Stimulated activated memory B cell treated with anti-CD40 and anti-IgM and Interleukin-4, amounts not matched to agents 10 μg/mL and 1 μg/mL and 100 μg/mL, for 72 hours (primary cell): ENCODE data around the gene ASIC1.
"Not testable (repeated sequence)": the region's sequence is repeated elsewhere in the genome, so short reads cannot be mapped to it uniquely, and the experiment has no call there.

Experiments
- ATAC-seq: fragments of 150-1000 bp; cut with Tn5 transposase; 2 replicates; pipeline ENCODE4 v1.10.0; 2021
- H3K27ac Mint-ChIP-seq: one replicate; pipeline ENCODE4 v1.8.0; 2022; ENCODE audit warnings: mild to moderate bottlenecking, mixed read lengths
- H3K27me3 Mint-ChIP-seq: one replicate; pipeline ENCODE4 v1.8.0; 2022; ENCODE audit warnings: mixed read lengths
- H3K36me3 Mint-ChIP-seq: one replicate; pipeline ENCODE4 v1.8.0; 2022; ENCODE audit warnings: mixed read lengths
- H3K4me1 Mint-ChIP-seq: one replicate; pipeline ENCODE4 v1.8.0; 2022; ENCODE audit warnings: mixed read lengths
- H3K4me3 Mint-ChIP-seq: one replicate; pipeline ENCODE4 v1.8.0; 2022; ENCODE audit warnings: mild to moderate bottlenecking, moderate library complexity, mixed read lengths
- H3K9me3 Mint-ChIP-seq: one replicate; pipeline ENCODE4 v1.8.0; 2022; ENCODE audit warnings: mixed read lengths

The ASIC1 gene

GRCh38 chr12:50030449-50030848 is 26.9 kb upstream of the ASIC1 start:
- H3K4me3 Mint-ChIP-seq, ATAC-seq, H3K36me3 Mint-ChIP-seq, H3K9me3 Mint-ChIP-seq, H3K27me3 Mint-ChIP-seq, H3K27ac Mint-ChIP-seq: not testable (repeated sequence)
- peaks cover 14% of the 10 kb centered on the region for H3K4me1 Mint-ChIP-seq

- peaks cover 8% of the 10 kb centered on the region for H3K4me1 Mint-ChIP-seq
- no peak overlapping the region for H3K4me3 Mint-ChIP-seq
- no peak for ATAC-seq
- H3K27ac Mint-ChIP-seq, result no peak overlapping the region
- no peaks in the 10 kb centered on the region for H3K36me3 Mint-ChIP-seq
- peaks cover 11% of the 10 kb centered on the region for H3K27me3 Mint-ChIP-seq
- H3K9me3 Mint-ChIP-seq, result no peaks in the 10 kb centered on the region
Measured at GRCh38 chr12:50032515-50032853, 24.9 kb upstream of the ASIC1 start.

- H3K27ac Mint-ChIP-seq, result peak overlapping the region; percentile 25
- ATAC-seq, result peak; percentile 55
- H3K4me1 Mint-ChIP-seq, result peaks cover 8% of the 10 kb centered on the region
- peaks cover 11% of the 10 kb centered on the region for H3K27me3 Mint-ChIP-seq
- H3K4me3 Mint-ChIP-seq, result peak overlapping the region; percentile 52
- no peaks in the 10 kb centered on the region for H3K9me3 Mint-ChIP-seq
- no peaks in the 10 kb centered on the region for H3K36me3 Mint-ChIP-seq
Measured at GRCh38 chr12:50032854-50033581, 24.4 kb upstream of the ASIC1 start.

- no peaks in the 10 kb centered on the region for H3K36me3 Mint-ChIP-seq
- no peak overlapping the region for H3K4me3 Mint-ChIP-seq
- ATAC-seq, result no peak
- H3K9me3 Mint-ChIP-seq, result no peaks in the 10 kb centered on the region
- H3K4me1 Mint-ChIP-seq, result peaks cover 2% of the 10 kb centered on the region
- no peak overlapping the region for H3K27ac Mint-ChIP-seq
- peaks cover 11% of the 10 kb centered on the region for H3K27me3 Mint-ChIP-seq
Measured at GRCh38 chr12:50038336-50038735, 19.1 kb upstream of the ASIC1 start.

GRCh38 chr12:50039151-50039835 is 18.1 kb upstream of the ASIC1 start:
- Mint-ChIP-seq H3K27ac (no peak overlapping the region), H3K4me1 (no peaks in the 10 kb centered on the region)

GRCh38 chr12:50040657-50041056 is 16.7 kb upstream of the ASIC1 start:
- Mint-ChIP-seq H3K27ac (no peak overlapping the region), H3K36me3 (no peaks in the 10 kb centered on the region), H3K4me1 (no peaks in the 10 kb centered on the region), H3K9me3 (no peaks in the 10 kb centered on the region), H3K27me3 (peaks cover 11% of the 10 kb centered on the region), H3K4me3 (no peak overlapping the region)
- ATAC-seq, result no peak

More at GRCh38 chr12:50039151-50039835, 18.1 kb upstream of the ASIC1 start:
- Mint-ChIP-seq H3K27me3 (peaks cover 11% of the 10 kb centered on the region), H3K9me3 (no peaks in the 10 kb centered on the region), H3K36me3 (no peaks in the 10 kb centered on the region), H3K4me3 (no peak overlapping the region)
- ATAC-seq, result peak; percentile 71

- H3K4me3 Mint-ChIP-seq, result no peak overlapping the region
- H3K9me3 Mint-ChIP-seq, result no peaks in the 10 kb centered on the region
- peak; percentile 18 for ATAC-seq
- no peak overlapping the region for H3K27ac Mint-ChIP-seq
- peaks cover 7% of the 10 kb centered on the region for H3K27me3 Mint-ChIP-seq
- H3K36me3 Mint-ChIP-seq, result no peaks in the 10 kb centered on the region
- H3K4me1 Mint-ChIP-seq, result no peaks in the 10 kb centered on the region
Measured at GRCh38 chr12:50041062-50041860, 16.1 kb upstream of the ASIC1 start.

- H3K27me3 Mint-ChIP-seq, result no peaks in the 10 kb centered on the region
- no peaks in the 10 kb centered on the region for H3K9me3 Mint-ChIP-seq
- H3K4me3 Mint-ChIP-seq, result no peak overlapping the region
- no peaks in the 10 kb centered on the region for H3K4me1 Mint-ChIP-seq
- no peak overlapping the region for H3K27ac Mint-ChIP-seq
- ATAC-seq, result no peak
- H3K36me3 Mint-ChIP-seq, result no peaks in the 10 kb centered on the region
Measured at GRCh38 chr12:50041962-50042361, 15.4 kb upstream of the ASIC1 start.

GRCh38 chr12:50042693-50043092 is 14.7 kb upstream of the ASIC1 start:
- H3K27me3 Mint-ChIP-seq, result no peaks in the 10 kb centered on the region
- no peak for ATAC-seq
- no peaks in the 10 kb centered on the region for H3K36me3 Mint-ChIP-seq
- H3K4me3 Mint-ChIP-seq, result no peak overlapping the region
- H3K4me1 Mint-ChIP-seq, result no peaks in the 10 kb centered on the region
- no peaks in the 10 kb centered on the region for H3K9me3 Mint-ChIP-seq
- no peak overlapping the region for H3K27ac Mint-ChIP-seq

GRCh38 chr12:50043308-50043707 is 14.1 kb upstream of the ASIC1 start:
- no peaks in the 10 kb centered on the region for H3K4me1 Mint-ChIP-seq
- no peak overlapping the region for H3K27ac Mint-ChIP-seq
- H3K4me3 Mint-ChIP-seq, result no peak overlapping the region
- no peaks in the 10 kb centered on the region for H3K36me3 Mint-ChIP-seq
- no peaks in the 10 kb centered on the region for H3K9me3 Mint-ChIP-seq
- ATAC-seq, result no peak
- H3K27me3 Mint-ChIP-seq, result no peaks in the 10 kb centered on the region

GRCh38 chr12:50043854-50044253 is 13.5 kb upstream of the ASIC1 start:
- Mint-ChIP-seq H3K4me3 (no peak overlapping the region), H3K36me3 (no peaks in the 10 kb centered on the region), H3K27ac (no peak overlapping the region), H3K4me1 (no peaks in the 10 kb centered on the region), H3K9me3 (no peaks in the 10 kb centered on the region), H3K27me3 (no peaks in the 10 kb centered on the region)
- ATAC-seq, result no peak

GRCh38 chr12:50047693-50048250 is 9.6 kb upstream of the ASIC1 start:
- no peaks in the 10 kb centered on the region for H3K9me3 Mint-ChIP-seq
- no peaks in the 10 kb centered on the region for H3K36me3 Mint-ChIP-seq
- H3K27ac Mint-ChIP-seq, result no peak overlapping the region
- H3K4me1 Mint-ChIP-seq, result no peaks in the 10 kb centered on the region
- ATAC-seq, result no peak
- no peak overlapping the region for H3K4me3 Mint-ChIP-seq
- peaks cover 33% of the 10 kb centered on the region for H3K27me3 Mint-ChIP-seq

GRCh38 chr12:50049254-50050118 is 7.9 kb upstream of the ASIC1 start:
- H3K4me1 Mint-ChIP-seq, result no peaks in the 10 kb centered on the region
- no peaks in the 10 kb centered on the region for H3K36me3 Mint-ChIP-seq
- H3K27ac Mint-ChIP-seq, result no peak overlapping the region
- no peaks in the 10 kb centered on the region for H3K9me3 Mint-ChIP-seq
- ATAC-seq, result no peak
- peaks cover 45% of the 10 kb centered on the region for H3K27me3 Mint-ChIP-seq
- H3K4me3 Mint-ChIP-seq, result no peak overlapping the region

- Mint-ChIP-seq H3K27me3 (peaks cover 45% of the 10 kb centered on the region), H3K4me3 (no peak overlapping the region), H3K9me3 (no peaks in the 10 kb centered on the region), H3K27ac (no peak overlapping the region), H3K36me3 (no peaks in the 10 kb centered on the region), H3K4me1 (no peaks in the 10 kb centered on the region)
- ATAC-seq, result no peak
Measured at GRCh38 chr12:50050119-50050385, 7.3 kb upstream of the ASIC1 start.
